Rectal smooth muscle tissue (tissue), 1 donor: ENCODE data around the gene CXCL3.

Experiments used
- H3K27ac ChIP-seq: one replicate; pipeline ENCODE4 v1.7.0; 2013; ENCODE audit warnings: low read depth, low read length, inconsistent platforms
- H3K27me3 ChIP-seq: one replicate; pipeline ENCODE4 v1.7.0; 2013; ENCODE audit warnings: low read length; ENCODE audit not compliant: control insufficient read depth, insufficient read depth
- H3K36me3 ChIP-seq: one replicate; pipeline ENCODE4 v1.7.0; 2013; ENCODE audit warnings: low read length; ENCODE audit not compliant: control insufficient read depth, insufficient read depth
- H3K4me1 ChIP-seq: one replicate; pipeline ENCODE4 v1.7.0; 2013; ENCODE audit warnings: low read length; ENCODE audit not compliant: control insufficient read depth, insufficient read depth
- H3K4me3 ChIP-seq: one replicate; pipeline ENCODE4 v1.7.0; 2013; ENCODE audit warnings: low read length
- H3K9ac ChIP-seq: one replicate; pipeline ENCODE4 v1.7.0; 2013; ENCODE audit warnings: low read length

Gene CXCL3

GRCh38 chr4:74023709-74024108 lies 14.8 kb downstream of the CXCL3 start:
- no peaks in the 10 kb centered on the region for H3K4me1 ChIP-seq
- no peaks in the 10 kb centered on the region for H3K36me3 ChIP-seq
- H3K9ac ChIP-seq = no peak overlapping the region
- no peak overlapping the region for H3K27ac ChIP-seq
- H3K27me3 ChIP-seq = no peaks in the 10 kb centered on the region
- no peak overlapping the region for H3K4me3 ChIP-seq

- no peak overlapping the region for H3K4me3 ChIP-seq
- H3K27me3 ChIP-seq = no peaks in the 10 kb centered on the region
- no peaks in the 10 kb centered on the region for H3K36me3 ChIP-seq
- no peak overlapping the region for H3K27ac ChIP-seq
- no peaks in the 10 kb centered on the region for H3K4me1 ChIP-seq
- no peak overlapping the region for H3K9ac ChIP-seq
These were observed 16.9 kb downstream of the CXCL3 start for GRCh38 chr4:74021601-74022000.

GRCh38 chr4:74018771-74019170 lies 19.7 kb downstream of the CXCL3 start:
- Histone ChIP-seq H3K9ac (no peak overlapping the region), H3K27ac (no peak overlapping the region), H3K27me3 (no peaks in the 10 kb centered on the region), H3K36me3 (no peaks in the 10 kb centered on the region), H3K4me3 (no peak overlapping the region), H3K4me1 (no peaks in the 10 kb centered on the region)

GRCh38 chr4:74018116-74018515 lies 20.4 kb downstream of the CXCL3 start:
- H3K9ac ChIP-seq = no peak overlapping the region
- no peaks in the 10 kb centered on the region for H3K27me3 ChIP-seq
- H3K4me3 ChIP-seq = no peak overlapping the region
- H3K27ac ChIP-seq = no peak overlapping the region
- H3K4me1 ChIP-seq = no peaks in the 10 kb centered on the region
- H3K36me3 ChIP-seq = no peaks in the 10 kb centered on the region

- H3K27ac ChIP-seq = no peak overlapping the region
- no peaks in the 10 kb centered on the region for H3K4me1 ChIP-seq
- no peak overlapping the region for H3K9ac ChIP-seq
- H3K4me3 ChIP-seq = no peak overlapping the region
- no peaks in the 10 kb centered on the region for H3K27me3 ChIP-seq
- no peaks in the 10 kb centered on the region for H3K36me3 ChIP-seq
These were observed 22.4 kb downstream of the CXCL3 start for GRCh38 chr4:74016068-74016467.

- Histone ChIP-seq H3K27me3 (no peaks in the 10 kb centered on the region), H3K27ac (no peak overlapping the region), H3K4me3 (no peak overlapping the region), H3K36me3 (no peaks in the 10 kb centered on the region), H3K4me1 (no peaks in the 10 kb centered on the region), H3K9ac (no peak overlapping the region)
These were observed 23.2 kb downstream of the CXCL3 start for GRCh38 chr4:74015126-74015780.

GRCh38 chr4:74014332-74014731 lies 24.2 kb downstream of the CXCL3 start:
- no peak overlapping the region for H3K27ac ChIP-seq
- H3K27me3 ChIP-seq = no peaks in the 10 kb centered on the region
- no peaks in the 10 kb centered on the region for H3K36me3 ChIP-seq
- no peaks in the 10 kb centered on the region for H3K4me1 ChIP-seq
- H3K4me3 ChIP-seq = no peak overlapping the region
- H3K9ac ChIP-seq = no peak overlapping the region

GRCh38 chr4:74013264-74013663 lies 25.2 kb downstream of the CXCL3 start:
- H3K4me1 ChIP-seq = no peaks in the 10 kb centered on the region
- no peak overlapping the region for H3K27ac ChIP-seq
- no peaks in the 10 kb centered on the region for H3K36me3 ChIP-seq
- no peak overlapping the region for H3K4me3 ChIP-seq
- no peaks in the 10 kb centered on the region for H3K27me3 ChIP-seq
- H3K9ac ChIP-seq = no peak overlapping the region

- Histone ChIP-seq H3K4me3 (no peak overlapping the region), H3K27ac (no peak overlapping the region), H3K27me3 (no peaks in the 10 kb centered on the region), H3K4me1 (no peaks in the 10 kb centered on the region), H3K9ac (no peak overlapping the region), H3K36me3 (no peaks in the 10 kb centered on the region)
These were observed 26.4 kb downstream of the CXCL3 start for GRCh38 chr4:74012130-74012529.

GRCh38 chr4:74009307-74009706 lies 29.2 kb downstream of the CXCL3 start:
- Histone ChIP-seq H3K27ac (no peak overlapping the region), H3K36me3 (no peaks in the 10 kb centered on the region), H3K27me3 (no peaks in the 10 kb centered on the region), H3K4me3 (no peak overlapping the region), H3K4me1 (no peaks in the 10 kb centered on the region), H3K9ac (no peak overlapping the region)

GRCh38 chr4:74006009-74006476 lies 32.4 kb downstream of the CXCL3 start:
- Histone ChIP-seq H3K36me3 (no peaks in the 10 kb centered on the region), H3K27me3 (no peaks in the 10 kb centered on the region), H3K4me3 (no peak overlapping the region), H3K27ac (no peak overlapping the region), H3K4me1 (no peaks in the 10 kb centered on the region), H3K9ac (no peak overlapping the region)

GRCh38 chr4:74005528-74005927 lies 33.0 kb downstream of the CXCL3 start:
- H3K27me3 ChIP-seq = no peaks in the 10 kb centered on the region
- H3K9ac ChIP-seq = no peak overlapping the region
- no peaks in the 10 kb centered on the region for H3K36me3 ChIP-seq
- H3K4me1 ChIP-seq = no peaks in the 10 kb centered on the region
- H3K4me3 ChIP-seq = no peak overlapping the region
- H3K27ac ChIP-seq = no peak overlapping the region

GRCh38 chr4:74004668-74005067 lies 33.8 kb downstream of the CXCL3 start:
- Histone ChIP-seq H3K27me3 (no peaks in the 10 kb centered on the region), H3K4me3 (no peak overlapping the region), H3K36me3 (no peaks in the 10 kb centered on the region), H3K9ac (no peak overlapping the region), H3K4me1 (no peaks in the 10 kb centered on the region), H3K27ac (no peak overlapping the region)
